ENCODE results near the gene UBE4B. TPM values are rescaled to one million over a fixed set of nuclear protein-coding genes. Genes with fewer than 3 reads are reported as not detected.

UBE4B gene
- polyA plus RNA-seq, 2 donors = 15.6 to 23.2 TPM

DNA sequence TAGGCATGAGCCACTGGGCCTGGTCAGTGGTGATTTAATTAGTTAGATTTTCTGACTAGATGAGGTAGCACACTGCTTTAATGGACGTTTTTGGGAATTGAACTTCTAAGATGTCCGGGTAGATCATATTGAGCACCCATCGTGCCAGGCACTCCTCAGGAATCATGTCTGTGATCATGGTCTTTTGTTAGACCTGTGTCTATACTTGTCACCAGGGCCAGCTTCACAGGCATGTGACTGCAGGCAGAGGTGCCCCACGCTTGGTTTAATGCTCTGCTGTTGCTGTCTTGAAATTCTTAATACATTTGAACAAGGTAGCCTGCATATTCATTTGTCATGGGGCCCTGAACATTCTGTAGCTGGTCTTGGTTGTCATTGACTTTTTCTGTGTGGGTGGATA is 19.6 kb downstream of the UBE4B start:
- no peak overlapping the region for H3K27ac ChIP-seq (ENCODE audit: low read depth in 2 of 2, low read length in 1 of 2)
- WGBS, 2 donors = 60 to 76% methylated on average over 4 of the region's 4 CpGs
- no peaks in the 10 kb centered on the region for H3K9me3 ChIP-seq (ENCODE audit: control insufficient read depth in 2 of 2, insufficient read depth in 1 of 2, low read depth in 1 of 2, low read length in 1 of 2)
- no peaks in the 10 kb centered on the region for H3K27me3 ChIP-seq (ENCODE audit: control insufficient read depth in 1 of 2, insufficient read depth in 2 of 2, low read length in 2 of 2)
- no peak overlapping the region for H3K4me3 ChIP-seq (ENCODE audit: low read depth in 1 of 2, low read length in 2 of 2)
- peaks cover 2 to 3% of the 10 kb centered on the region in 2 donors for H3K4me1 ChIP-seq (ENCODE audit: control insufficient read depth in 2 of 2, insufficient read depth in 2 of 2, low read length in 1 of 2)
- H3K36me3 ChIP-seq (ENCODE audit: control insufficient read depth in 2 of 2, insufficient read depth in 2 of 2, low read length in 1 of 2) = no peaks in the 10 kb centered on the region

DNA sequence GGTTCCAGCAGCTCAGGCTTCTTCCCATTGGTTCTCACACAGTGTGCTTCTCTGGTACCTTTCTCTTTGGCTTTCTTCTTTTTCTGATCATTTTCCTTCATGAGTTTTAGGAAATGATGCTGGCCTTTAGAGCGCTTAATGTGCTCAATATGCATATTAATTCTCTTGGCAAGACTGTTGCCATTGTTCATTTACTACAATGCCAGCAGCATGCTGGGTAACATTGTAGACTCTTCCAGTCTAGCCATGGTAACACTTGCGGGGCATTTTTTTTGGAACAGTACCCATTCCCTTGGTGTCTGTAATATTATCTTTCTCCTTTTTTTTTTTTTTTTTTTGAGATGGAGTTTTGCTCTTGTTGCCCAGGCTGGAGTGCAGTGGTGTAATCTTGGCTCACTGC is 21.7 kb downstream of the UBE4B start:
- no peak overlapping the region for H3K4me3 ChIP-seq (ENCODE audit: low read depth in 1 of 2, low read length in 2 of 2)
- H3K27me3 ChIP-seq (ENCODE audit: control insufficient read depth in 1 of 2, insufficient read depth in 2 of 2, low read length in 2 of 2) = no peaks in the 10 kb centered on the region
- 92 to 93% methylated on average over 2 of the region's 2 CpGs for WGBS, 2 donors
- no peaks in the 10 kb centered on the region for H3K9me3 ChIP-seq (ENCODE audit: control insufficient read depth in 2 of 2, insufficient read depth in 1 of 2, low read depth in 1 of 2, low read length in 1 of 2)
- H3K4me1 ChIP-seq (ENCODE audit: control insufficient read depth in 2 of 2, insufficient read depth in 2 of 2, low read length in 1 of 2) = peaks cover 2 to 4% of the 10 kb centered on the region in 2 donors
- no peak overlapping the region for H3K27ac ChIP-seq (ENCODE audit: low read depth in 2 of 2, low read length in 1 of 2)
- no peaks in the 10 kb centered on the region for H3K36me3 ChIP-seq (ENCODE audit: control insufficient read depth in 2 of 2, insufficient read depth in 2 of 2, low read length in 1 of 2)

DNA sequence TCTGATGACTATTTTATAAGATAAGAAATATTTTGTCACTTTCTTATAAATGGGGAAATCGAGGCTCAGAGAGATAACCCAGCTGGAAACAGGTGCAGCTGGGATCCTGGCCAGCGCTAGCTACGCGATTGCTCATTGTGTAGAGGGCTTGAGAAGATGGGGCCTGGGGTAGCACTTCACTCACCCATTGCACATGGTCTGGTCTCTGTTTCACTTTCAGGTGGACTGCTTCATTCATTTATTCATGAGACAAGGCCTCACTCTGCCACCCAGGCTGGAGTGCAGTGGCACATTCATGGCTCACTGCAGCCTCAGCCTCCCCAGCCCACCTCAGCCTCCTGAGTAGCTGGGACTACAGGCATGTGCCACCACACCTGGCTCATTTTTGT is 23.8 kb downstream of the UBE4B start:
- Histone ChIP-seq H3K27ac (ENCODE audit: low read depth in 2 of 2, low read length in 1 of 2) (no peak overlapping the region), H3K9me3 (ENCODE audit: control insufficient read depth in 2 of 2, insufficient read depth in 1 of 2, low read depth in 1 of 2, low read length in 1 of 2) (no peaks in the 10 kb centered on the region), H3K4me3 (ENCODE audit: low read depth in 1 of 2, low read length in 2 of 2) (no peak overlapping the region), H3K4me1 (ENCODE audit: control insufficient read depth in 2 of 2, insufficient read depth in 2 of 2, low read length in 1 of 2) (peaks cover 2 to 5% of the 10 kb centered on the region in 2 donors), H3K36me3 (ENCODE audit: control insufficient read depth in 2 of 2, insufficient read depth in 2 of 2, low read length in 1 of 2) (no peaks in the 10 kb centered on the region), H3K27me3 (ENCODE audit: control insufficient read depth in 1 of 2, insufficient read depth in 2 of 2, low read length in 2 of 2) (no peaks in the 10 kb centered on the region)
- 81 to 83% methylated on average over 4 of the region's 4 CpGs for WGBS, 2 donors

DNA sequence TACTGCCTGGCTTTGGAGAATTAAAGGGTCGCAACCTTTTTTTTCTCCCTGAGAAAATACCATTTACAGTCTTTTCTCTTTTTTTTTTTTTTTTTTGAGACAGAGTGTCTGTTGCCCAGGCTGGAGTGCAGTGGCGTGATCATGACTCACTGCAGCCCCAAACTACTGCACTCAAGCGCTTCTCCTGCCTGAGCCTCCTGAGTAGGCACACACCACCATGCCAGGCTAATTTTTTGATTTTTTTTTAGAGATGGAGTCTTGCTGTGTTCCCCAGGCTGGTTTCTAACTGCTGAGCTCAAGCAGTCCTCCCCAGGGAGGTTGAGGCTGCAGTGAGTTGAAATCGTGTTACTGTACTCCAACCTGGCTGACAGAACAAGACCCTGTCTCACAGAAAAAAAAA is 24.6 kb downstream of the UBE4B start:
- Histone ChIP-seq H3K27me3 (ENCODE audit: control insufficient read depth in 1 of 2, insufficient read depth in 2 of 2, low read length in 2 of 2) (no peaks in the 10 kb centered on the region), H3K27ac (ENCODE audit: low read depth in 2 of 2, low read length in 1 of 2) (no peak overlapping the region), H3K4me3 (ENCODE audit: low read depth in 1 of 2, low read length in 2 of 2) (no peak overlapping the region), H3K36me3 (ENCODE audit: control insufficient read depth in 2 of 2, insufficient read depth in 2 of 2, low read length in 1 of 2) (no peaks in the 10 kb centered on the region), H3K9me3 (ENCODE audit: control insufficient read depth in 2 of 2, insufficient read depth in 1 of 2, low read depth in 1 of 2, low read length in 1 of 2) (no peaks in the 10 kb centered on the region), H3K4me1 (ENCODE audit: control insufficient read depth in 2 of 2, insufficient read depth in 2 of 2, low read length in 1 of 2) (peaks cover 2 to 5% of the 10 kb centered on the region in 2 donors)
- WGBS, 2 donors = 44 to 50% methylated on average over 4 of the region's 4 CpGs

DNA sequence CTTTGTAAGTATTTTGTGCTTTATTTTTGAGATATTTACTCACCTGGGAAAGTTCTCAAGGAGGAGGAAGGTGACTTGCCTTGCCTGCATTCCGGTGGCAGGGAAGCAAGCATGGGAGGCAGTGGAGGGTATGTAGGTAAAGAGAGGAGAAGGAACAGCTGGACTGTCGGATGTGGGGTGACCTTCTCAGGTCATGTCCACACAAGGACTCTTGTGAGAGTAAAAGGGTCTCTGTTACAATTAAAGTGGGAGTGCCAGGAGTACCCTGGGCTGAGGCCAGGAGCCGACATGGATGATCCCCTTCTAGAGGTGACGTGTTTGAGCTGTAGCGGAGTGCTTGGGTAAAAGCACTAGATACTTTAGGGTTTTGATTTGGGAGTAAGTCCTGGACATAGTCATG is 25.0 kb downstream of the UBE4B start:
- H3K4me3 ChIP-seq (ENCODE audit: low read depth in 1 of 2, low read length in 2 of 2) = no peak overlapping the region
- no peaks in the 10 kb centered on the region for H3K9me3 ChIP-seq (ENCODE audit: control insufficient read depth in 2 of 2, insufficient read depth in 1 of 2, low read depth in 1 of 2, low read length in 1 of 2)
- H3K27ac ChIP-seq (ENCODE audit: low read depth in 2 of 2, low read length in 1 of 2) = peak overlapping the region in 1 of 2 donors; percentile 50
- H3K27me3 ChIP-seq (ENCODE audit: control insufficient read depth in 1 of 2, insufficient read depth in 2 of 2, low read length in 2 of 2) = no peaks in the 10 kb centered on the region
- 47 to 57% methylated on average over 5 of the region's 5 CpGs for WGBS, 2 donors
- no peaks in the 10 kb centered on the region for H3K36me3 ChIP-seq (ENCODE audit: control insufficient read depth in 2 of 2, insufficient read depth in 2 of 2, low read length in 1 of 2)
- peaks cover 2 to 5% of the 10 kb centered on the region in 2 donors for H3K4me1 ChIP-seq (ENCODE audit: control insufficient read depth in 2 of 2, insufficient read depth in 2 of 2, low read length in 1 of 2)

DNA sequence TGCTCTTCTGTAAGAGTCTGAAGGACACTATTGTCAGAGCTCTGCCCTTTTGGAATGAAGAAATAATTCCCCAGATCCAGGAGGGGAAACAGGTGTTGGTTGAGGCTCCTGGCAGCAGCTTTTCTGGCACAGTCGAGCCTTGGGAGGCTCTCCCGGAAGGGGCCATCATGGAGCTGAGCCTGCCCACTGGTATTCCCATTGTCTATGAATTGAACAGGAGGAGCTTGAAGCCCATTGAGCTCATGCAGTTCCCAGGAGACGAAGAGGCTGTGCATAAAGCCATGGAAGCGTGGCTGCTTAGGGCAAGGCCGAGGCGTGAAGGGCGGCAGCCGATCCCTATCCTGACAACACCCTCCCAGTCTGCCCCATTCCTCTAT is 26.6 kb downstream of the UBE4B start:
- Histone ChIP-seq H3K27me3 (ENCODE audit: control insufficient read depth in 1 of 2, insufficient read depth in 2 of 2, low read length in 2 of 2) (no peaks in the 10 kb centered on the region), H3K27ac (ENCODE audit: low read depth in 2 of 2, low read length in 1 of 2) (no peak overlapping the region), H3K4me1 (ENCODE audit: control insufficient read depth in 2 of 2, insufficient read depth in 2 of 2, low read length in 1 of 2) (peaks cover 5% of the 10 kb centered on the region in 2 donors), H3K9me3 (ENCODE audit: control insufficient read depth in 2 of 2, insufficient read depth in 1 of 2, low read depth in 1 of 2, low read length in 1 of 2) (no peaks in the 10 kb centered on the region), H3K36me3 (ENCODE audit: control insufficient read depth in 2 of 2, insufficient read depth in 2 of 2, low read length in 1 of 2) (no peaks in the 10 kb centered on the region), H3K4me3 (ENCODE audit: low read depth in 1 of 2, low read length in 2 of 2) (no peak overlapping the region)
- WGBS, 2 donors = 86 to 90% methylated on average over 8 of the region's 8 CpGs

DNA sequence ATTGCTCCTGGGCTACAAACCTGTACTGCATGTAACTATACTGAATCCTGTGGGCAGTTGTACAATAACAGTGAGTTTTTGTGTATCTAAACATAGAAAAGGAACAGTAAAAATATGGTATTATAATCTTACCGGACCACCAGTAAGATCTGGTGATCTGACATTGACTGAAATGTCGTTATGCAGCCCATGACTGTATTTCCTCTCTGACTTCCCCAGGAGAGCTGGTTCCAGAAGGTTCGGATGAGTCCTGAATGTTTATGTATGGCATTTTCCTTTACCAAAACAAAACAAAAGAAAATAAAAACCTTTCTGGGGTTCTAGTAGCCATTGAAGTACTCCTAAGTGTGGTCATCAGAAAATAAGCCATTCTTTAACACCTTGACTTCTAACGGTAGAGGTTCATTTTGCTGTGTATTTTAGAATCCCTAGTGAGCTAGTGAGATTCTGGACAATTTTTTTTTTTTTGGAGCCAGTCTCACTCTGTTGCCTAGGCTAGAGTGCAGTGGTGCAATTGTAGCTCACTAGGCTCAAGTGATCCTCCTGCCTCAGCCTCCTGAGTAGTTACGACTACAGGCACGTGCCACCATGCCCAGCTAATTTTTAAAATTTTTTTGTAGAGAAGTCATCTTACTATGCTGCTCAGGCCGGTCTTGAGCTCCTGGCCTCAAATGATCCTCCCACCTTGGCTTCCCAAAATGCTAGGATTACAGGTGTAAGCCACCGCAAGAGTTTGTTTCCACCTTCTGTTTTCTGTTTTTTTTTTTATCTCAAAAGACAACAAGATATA is 27.7 kb downstream of the UBE4B start:
- H3K4me3 ChIP-seq (ENCODE audit: low read depth in 1 of 2, low read length in 2 of 2) = no peak overlapping the region
- H3K36me3 ChIP-seq (ENCODE audit: control insufficient read depth in 2 of 2, insufficient read depth in 2 of 2, low read length in 1 of 2) = no peaks in the 10 kb centered on the region
- no peaks in the 10 kb centered on the region for H3K27me3 ChIP-seq (ENCODE audit: control insufficient read depth in 1 of 2, insufficient read depth in 2 of 2, low read length in 2 of 2)
- H3K27ac ChIP-seq (ENCODE audit: low read depth in 2 of 2, low read length in 1 of 2) = no peak overlapping the region
- 83 to 92% methylated on average over 8 of the region's 8 CpGs for WGBS, 2 donors
- peaks cover 5 to 8% of the 10 kb centered on the region in 2 donors for H3K4me1 ChIP-seq (ENCODE audit: control insufficient read depth in 2 of 2, insufficient read depth in 2 of 2, low read length in 1 of 2)
- H3K9me3 ChIP-seq (ENCODE audit: control insufficient read depth in 2 of 2, insufficient read depth in 1 of 2, low read depth in 1 of 2, low read length in 1 of 2) = no peaks in the 10 kb centered on the region

DNA sequence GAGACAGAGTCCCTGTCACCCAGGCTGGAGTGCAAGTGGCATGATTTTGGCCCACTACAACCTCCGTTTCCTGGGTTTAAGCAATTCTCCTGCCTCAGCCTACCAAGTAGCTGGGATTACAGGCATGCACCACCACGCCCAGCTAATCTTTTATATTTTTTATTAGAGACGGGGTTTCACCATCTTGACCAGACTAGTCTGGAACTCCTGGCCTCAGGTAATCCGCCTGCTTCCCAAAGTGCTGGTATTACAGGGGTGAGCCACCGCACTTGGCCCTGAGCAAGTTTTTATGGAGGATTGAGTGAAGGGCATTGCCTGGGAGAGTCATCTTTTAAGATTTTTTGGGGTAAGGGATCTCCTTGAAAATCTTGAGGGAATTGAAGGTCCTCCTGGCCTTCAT is 28.5 kb downstream of the UBE4B start:
- WGBS, 2 donors = 75 to 82% methylated on average over 5 of the region's 5 CpGs
- Histone ChIP-seq H3K4me3 (ENCODE audit: low read depth in 1 of 2, low read length in 2 of 2) (no peak overlapping the region), H3K9me3 (ENCODE audit: control insufficient read depth in 2 of 2, insufficient read depth in 1 of 2, low read depth in 1 of 2, low read length in 1 of 2) (no peaks in the 10 kb centered on the region), H3K4me1 (ENCODE audit: control insufficient read depth in 2 of 2, insufficient read depth in 2 of 2, low read length in 1 of 2) (peaks cover 5 to 8% of the 10 kb centered on the region in 2 donors), H3K36me3 (ENCODE audit: control insufficient read depth in 2 of 2, insufficient read depth in 2 of 2, low read length in 1 of 2) (no peaks in the 10 kb centered on the region), H3K27me3 (ENCODE audit: control insufficient read depth in 1 of 2, insufficient read depth in 2 of 2, low read length in 2 of 2) (no peaks in the 10 kb centered on the region), H3K27ac (ENCODE audit: low read depth in 2 of 2, low read length in 1 of 2) (peak overlapping the region in 1 of 2 donors; percentile 61)

DNA sequence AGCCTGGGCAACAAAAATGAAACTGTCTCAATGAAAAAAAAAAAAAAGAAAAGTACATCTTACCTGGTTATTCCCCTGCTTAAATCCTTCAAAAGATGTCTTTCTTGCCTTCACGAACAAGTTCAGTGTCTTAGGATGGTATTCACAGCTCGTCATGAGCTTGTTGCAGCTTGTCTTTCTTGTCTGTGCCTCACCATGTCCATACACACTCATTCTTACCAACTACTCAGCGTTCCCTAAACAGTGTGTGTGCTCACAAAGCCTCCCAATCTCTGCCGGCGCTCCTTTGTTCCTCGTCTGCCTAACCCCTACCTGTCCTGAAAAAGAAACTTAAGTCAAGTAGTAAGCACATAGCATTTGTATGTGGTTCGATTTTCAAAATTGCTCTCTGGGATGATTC is 31.1 kb downstream of the UBE4B start:
- Histone ChIP-seq H3K27ac (ENCODE audit: low read depth in 2 of 2, low read length in 1 of 2) (peak overlapping the region; percentile 88 to 96), H3K36me3 (ENCODE audit: control insufficient read depth in 2 of 2, insufficient read depth in 2 of 2, low read length in 1 of 2) (no peaks in the 10 kb centered on the region), H3K4me3 (ENCODE audit: low read depth in 1 of 2, low read length in 2 of 2) (no peak overlapping the region), H3K9me3 (ENCODE audit: control insufficient read depth in 2 of 2, insufficient read depth in 1 of 2, low read depth in 1 of 2, low read length in 1 of 2) (no peaks in the 10 kb centered on the region), H3K4me1 (ENCODE audit: control insufficient read depth in 2 of 2, insufficient read depth in 2 of 2, low read length in 1 of 2) (peaks cover 5 to 10% of the 10 kb centered on the region in 2 donors), H3K27me3 (ENCODE audit: control insufficient read depth in 1 of 2, insufficient read depth in 2 of 2, low read length in 2 of 2) (no peaks in the 10 kb centered on the region)
- WGBS, 2 donors = 47 to 67% methylated on average over 7 of the region's 7 CpGs
